ENCODE data around the gene DGCR2.

DNA sequence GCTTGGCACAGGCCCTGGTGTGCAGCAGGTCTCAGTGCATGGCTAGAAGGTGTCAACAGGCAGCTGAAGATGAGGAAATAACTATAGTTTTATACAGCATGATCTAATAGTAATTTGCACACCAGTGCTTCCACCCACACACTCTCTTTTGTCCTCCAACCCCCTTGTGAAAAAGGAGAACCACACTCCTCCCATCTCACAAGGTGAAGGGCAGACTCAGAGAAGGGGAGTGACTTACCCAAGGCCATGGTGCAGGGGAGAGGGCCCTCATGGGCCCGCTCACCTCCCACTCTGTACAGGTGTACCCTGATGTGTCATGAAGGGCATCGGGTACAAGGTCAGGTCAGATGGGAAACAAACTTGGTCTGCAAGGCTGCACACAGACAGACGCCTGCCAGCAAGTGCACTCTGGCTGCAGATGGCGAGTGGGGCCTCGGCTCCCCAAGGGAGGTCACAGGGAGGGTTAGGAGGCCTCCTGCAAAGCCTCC lies 53.4 kb downstream of the DGCR2 start:
- TF ChIP-seq POLR2A (IDR thresholded peaks at IDR 0.05) (no peak), POLR2AphosphoS5 (IDR thresholded peaks at IDR 0.05) (no peak)
- TF ChIP-seq, protein P1, sequence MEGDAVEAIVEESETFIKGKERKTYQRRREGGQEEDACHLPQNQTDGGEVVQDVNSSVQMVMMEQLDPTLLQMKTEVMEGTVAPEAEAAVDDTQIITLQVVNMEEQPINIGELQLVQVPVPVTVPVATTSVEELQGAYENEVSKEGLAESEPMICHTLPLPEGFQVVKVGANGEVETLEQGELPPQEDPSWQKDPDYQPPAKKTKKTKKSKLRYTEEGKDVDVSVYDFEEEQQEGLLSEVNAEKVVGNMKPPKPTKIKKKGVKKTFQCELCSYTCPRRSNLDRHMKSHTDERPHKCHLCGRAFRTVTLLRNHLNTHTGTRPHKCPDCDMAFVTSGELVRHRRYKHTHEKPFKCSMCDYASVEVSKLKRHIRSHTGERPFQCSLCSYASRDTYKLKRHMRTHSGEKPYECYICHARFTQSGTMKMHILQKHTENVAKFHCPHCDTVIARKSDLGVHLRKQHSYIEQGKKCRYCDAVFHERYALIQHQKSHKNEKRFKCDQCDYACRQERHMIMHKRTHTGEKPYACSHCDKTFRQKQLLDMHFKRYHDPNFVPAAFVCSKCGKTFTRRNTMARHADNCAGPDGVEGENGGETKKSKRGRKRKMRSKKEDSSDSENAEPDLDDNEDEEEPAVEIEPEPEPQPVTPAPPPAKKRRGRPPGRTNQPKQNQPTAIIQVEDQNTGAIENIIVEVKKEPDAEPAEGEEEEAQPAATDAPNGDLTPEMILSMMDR (IDR thresholded peaks at IDR 0.05): no peak
